ENCODE data around the gene CHD2.
"Not testable (repeated sequence)": the region's sequence is repeated elsewhere in the genome, so short reads cannot be mapped to it uniquely, and the experiment has no call there.

- not testable (repeated sequence) for TF ChIP-seq EZH2 (IDR thresholded peaks at IDR 0.05; ENCODE audit: borderline replicate concordance, low read length); CTCF (IDR thresholded peaks at IDR 0.05; ENCODE audit: low read length)
Observed at GRCh38 chr15:92872967-92873366, 27.2 kb upstream of the CHD2 start.

Data from OCI-LY1 (cell line).